RWPE2 (cell line): ENCODE data around the gene SORCS1.

Experiments
- ATAC-seq: fragments of 200-7000 bp; cut with Tn5 transposase; 3 replicates; pipeline ENCODE4 v1.9.1; 2021; ENCODE audit warnings: low read depth
- DNase-seq: peaks from one replicate; pipeline ENCODE4 v3.0.0-alpha.2; 2020; ENCODE audit warnings: low spot score
- H3K27ac ChIP-seq: fragments of 450-650 bp; 2 replicates; pipeline ENCODE4 v1.5.1; 2017; ENCODE audit warnings: mild to moderate bottlenecking; ENCODE audit not compliant: poor library complexity, severe bottlenecking
- H3K27me3 ChIP-seq: fragments of 250-450 bp; sonication (Bioruptor Pico); 2 replicates; pipeline ENCODE4 v1.5.1; 2021; ENCODE audit warnings: mild to moderate bottlenecking, moderate library complexity; ENCODE audit not compliant: insufficient read depth, poor library complexity, severe bottlenecking
- H3K36me3 ChIP-seq: fragments of 250-450 bp; sonication (Bioruptor Pico); 2 replicates; pipeline ENCODE4 v1.5.1; 2020; ENCODE audit warnings: low read depth, mild to moderate bottlenecking, moderate library complexity
- H3K4me1 ChIP-seq: fragments of 250-450 bp; sonication (Bioruptor Pico); 2 replicates; pipeline ENCODE4 v1.5.1; 2021; ENCODE audit warnings: mild to moderate bottlenecking, moderate library complexity; ENCODE audit not compliant: insufficient read depth, poor library complexity, severe bottlenecking
- H3K4me3 ChIP-seq: fragments of 250-450 bp; sonication (Bioruptor Pico); 2 replicates; pipeline ENCODE4 v1.5.1; 2021; ENCODE audit warnings: mild to moderate bottlenecking, moderate library complexity; ENCODE audit not compliant: severe bottlenecking
- H3K9me3 ChIP-seq: fragments of 250-450 bp; sonication (Bioruptor Pico); 2 replicates; pipeline ENCODE4 v1.5.1; 2021; ENCODE audit warnings: mild to moderate bottlenecking, moderate library complexity; ENCODE audit not compliant: severe bottlenecking
- CTCF ChIP-seq: fragments of 450-650 bp; IDR thresholded peaks from one replicate; pipeline ENCODE4 v1.5.1; 2017; ENCODE audit warnings: mild to moderate bottlenecking, moderate library complexity; ENCODE audit not compliant: poor library complexity, severe bottlenecking

SORCS1 gene

DNA sequence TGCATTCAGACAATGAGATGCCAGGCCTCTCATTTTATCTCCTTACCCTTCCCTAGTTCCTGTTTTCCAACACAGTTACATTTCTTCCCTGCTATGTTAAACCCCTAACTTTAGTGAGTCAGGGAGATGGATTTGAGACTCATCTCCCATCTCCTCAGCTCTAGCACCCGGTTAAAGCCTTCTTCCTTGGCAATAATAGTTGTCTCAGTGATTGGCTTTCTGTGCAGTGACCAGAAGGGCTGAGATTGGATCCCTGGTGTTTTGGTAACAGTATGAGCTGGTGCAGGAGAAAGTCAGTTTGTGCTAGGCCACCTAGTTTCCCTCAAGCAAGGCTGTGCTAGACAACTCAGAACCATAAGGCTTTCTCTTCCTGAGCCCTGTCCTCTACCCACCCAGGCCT, 212.5 kb downstream of the SORCS1 start:
- H3K27ac ChIP-seq, result no peak overlapping the region
- no peaks in the 10 kb centered on the region for H3K27me3 ChIP-seq
- ATAC-seq, result no peak
- H3K4me1 ChIP-seq, result no peaks in the 10 kb centered on the region
- H3K4me3 ChIP-seq, result no peak overlapping the region
- TF ChIP-seq CTCF, result no peak
- H3K36me3 ChIP-seq, result no peaks in the 10 kb centered on the region
- no peak for DNase-seq
- no peaks in the 10 kb centered on the region for H3K9me3 ChIP-seq

DNA sequence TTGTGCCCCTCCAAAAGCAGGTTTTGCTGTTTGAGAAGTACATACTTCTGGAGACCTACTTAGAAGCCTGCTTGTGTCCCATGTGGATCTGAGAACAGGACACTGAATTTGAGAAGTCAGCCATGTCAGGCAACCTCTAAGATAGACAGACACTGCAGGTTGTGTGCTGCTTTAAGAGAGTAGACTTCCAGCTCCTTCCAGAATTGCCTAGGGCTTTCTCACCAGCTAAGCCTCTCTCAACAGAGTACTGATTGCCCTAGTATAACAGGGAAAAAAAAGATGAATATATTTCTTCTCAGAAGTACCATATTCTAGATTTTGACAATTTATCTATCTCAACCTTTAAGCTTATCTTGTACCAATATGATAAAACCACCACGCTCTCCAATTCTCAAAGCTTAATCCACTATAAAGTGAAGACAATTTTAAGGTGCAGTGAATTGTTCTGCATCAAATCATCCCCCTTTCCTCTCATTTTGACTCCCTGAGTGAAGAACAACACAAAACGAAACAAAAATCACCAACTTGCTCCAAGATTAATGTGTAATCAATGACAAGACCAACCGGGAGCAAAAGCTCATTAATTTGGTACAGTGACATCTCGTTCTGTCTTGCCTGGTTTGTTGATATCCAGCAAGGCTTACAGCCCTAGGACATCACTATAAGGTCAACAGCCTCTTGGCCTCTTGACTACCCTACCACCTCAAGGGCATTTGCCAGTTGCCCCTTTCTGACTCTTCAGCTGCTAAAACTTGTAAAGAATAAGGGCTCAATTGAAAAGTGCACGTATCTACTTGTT, 214.6 kb downstream of the SORCS1 start:
- Histone ChIP-seq H3K4me1 (no peaks in the 10 kb centered on the region), H3K4me3 (no peak overlapping the region), H3K27ac (no peak overlapping the region), H3K36me3 (no peaks in the 10 kb centered on the region), H3K27me3 (no peaks in the 10 kb centered on the region), H3K9me3 (no peaks in the 10 kb centered on the region)
- DNase-seq (no peak), ATAC-seq (no peak)
- no peak for TF ChIP-seq CTCF

DNA sequence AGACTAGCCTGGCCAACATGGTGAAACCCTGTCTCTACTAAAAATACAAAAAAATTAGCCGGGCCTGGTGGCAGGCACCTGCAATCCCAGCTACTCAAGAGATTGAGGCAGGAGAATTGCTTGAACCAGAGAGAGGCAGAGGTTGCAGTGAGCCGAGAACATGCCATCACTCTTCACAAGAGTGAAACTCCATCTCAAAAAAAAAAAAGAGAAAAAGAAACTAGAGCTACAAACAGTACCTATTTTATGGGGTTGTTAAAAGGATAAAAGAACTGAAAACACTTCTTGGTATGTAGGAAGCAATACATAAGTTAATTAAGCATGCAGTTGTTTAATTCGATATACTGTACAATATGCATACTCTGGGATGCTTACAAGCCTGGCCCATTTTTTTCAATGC, 216.9 kb downstream of the SORCS1 start:
- TF ChIP-seq CTCF, result no peak

DNA sequence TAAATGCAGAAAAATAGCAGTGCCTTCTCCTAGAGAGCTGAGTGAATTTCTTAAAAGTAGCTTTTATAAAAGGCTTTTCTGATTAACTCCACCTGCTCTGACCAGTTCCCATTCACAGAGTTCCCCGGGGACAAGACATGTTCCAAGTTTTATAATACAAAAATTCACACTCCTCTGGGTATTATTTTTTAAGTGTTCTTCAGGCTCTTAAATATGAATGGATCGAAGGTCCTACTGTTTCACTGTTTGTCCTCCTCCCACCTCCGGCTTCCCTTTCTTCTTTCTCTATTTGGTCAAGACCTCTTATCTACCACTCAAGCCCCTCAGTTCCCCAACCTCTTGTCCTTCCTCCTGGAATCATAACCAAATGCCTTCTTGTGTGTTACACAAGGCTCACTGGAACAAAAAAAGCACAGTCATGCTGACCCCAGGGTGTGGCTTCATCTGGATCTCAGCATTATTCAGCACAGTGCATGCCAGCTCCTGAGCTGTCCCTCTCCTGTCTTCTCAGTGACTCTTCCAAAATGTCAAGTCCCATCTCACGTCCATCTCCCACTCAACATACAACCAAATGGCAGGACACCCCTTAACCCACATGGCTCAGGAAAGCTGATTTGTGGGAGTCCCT, 222.4 kb downstream of the SORCS1 start:
- ATAC-seq (no peak), DNase-seq (no peak)
- TF ChIP-seq CTCF, result no peak
- Histone ChIP-seq H3K27ac (no peak overlapping the region), H3K4me3 (no peak overlapping the region), H3K27me3 (no peaks in the 10 kb centered on the region), H3K9me3 (no peaks in the 10 kb centered on the region), H3K36me3 (no peaks in the 10 kb centered on the region), H3K4me1 (no peaks in the 10 kb centered on the region)

More for the DNA sequence above, 216.9 kb downstream of the SORCS1 start:
- DNase-seq, result no peak
- H3K4me1 ChIP-seq, result no peaks in the 10 kb centered on the region
- no peak for ATAC-seq
- H3K36me3 ChIP-seq, result no peaks in the 10 kb centered on the region
- H3K27me3 ChIP-seq, result no peaks in the 10 kb centered on the region
- no peak overlapping the region for H3K27ac ChIP-seq
- no peak overlapping the region for H3K4me3 ChIP-seq
- H3K9me3 ChIP-seq, result no peaks in the 10 kb centered on the region
